WTC11 (cell line): ENCODE measurements around the gene TMEM215. TPM values are rescaled to one million over a fixed set of nuclear protein-coding genes. Genes with fewer than 3 reads are reported as not detected.

Experiments
- ATAC-seq: fragments of 200-7000 bp; cut with Tn5 transposase; 2 replicates; pipeline ENCODE4 v1.10.0; 2021; ENCODE audit warnings: mild to moderate bottlenecking, moderate library complexity
- Bru-seq: library from RNA; stranded (reverse); fragments of 400-500 nt; gene quantifications from one replicate; lab custom pipeline; 2021; lab: Mats Ljungman, UMichigan
- CTCF ChIA-PET: fragments of 300-600 bp; sonication (Branson Sonifier 250); formaldehyde crosslinking; loops from one replicate; lab custom pipeline; 2021; ENCODE audit warnings: antibody characterized with exemption; lab: Charles Lee
- POLR2A ChIA-PET: fragments of 350-600 bp; sonication (Branson Sonifier 250); formaldehyde crosslinking; loops from one replicate; lab custom pipeline; 2021; ENCODE audit warnings: antibody characterized with exemption; lab: Charles Lee
- DNase-seq: peaks from one replicate; pipeline ENCODE4 v3.0.0; 2021; ENCODE audit warnings: low spot score
- H3K27ac Mint-ChIP-seq: 2 replicates; pipeline ENCODE4 v1.8.0; 2021; ENCODE audit warnings: mixed read lengths
- H3K27me3 Mint-ChIP-seq: 2 replicates; pipeline ENCODE4 v1.8.0; 2021; ENCODE audit warnings: low read depth, mild to moderate bottlenecking, moderate library complexity, mixed read lengths
- H3K36me3 Mint-ChIP-seq: 2 replicates; pipeline ENCODE4 v1.8.0; 2021; ENCODE audit warnings: mixed read lengths
- H3K4me1 Mint-ChIP-seq: 2 replicates; pipeline ENCODE4 v1.8.0; 2022; ENCODE audit warnings: mixed read lengths
- H3K4me3 Mint-ChIP-seq: 2 replicates; pipeline ENCODE4 v1.8.0; 2021; ENCODE audit warnings: mild to moderate bottlenecking, moderate library complexity, mixed read lengths
- H3K9me3 Mint-ChIP-seq: 2 replicates; pipeline ENCODE4 v1.8.0; 2021; ENCODE audit warnings: mixed read lengths
- CBFB ChIP-seq: sonication (generic); formaldehyde crosslinking; IDR thresholded peaks from 2 replicates; pipeline ENCODE4 v1.8.1; 2022; ENCODE audit warnings: mild to moderate bottlenecking, low read depth, missing genetic modification reagents
- EMX1 ChIP-seq: fragments of 250-450 bp; sonication (Bioruptor Pico); IDR thresholded peaks from 2 replicates; pipeline ENCODE4 v1.8.0; 2021; ENCODE audit warnings: mild to moderate bottlenecking
- KAT7 ChIP-seq: sonication (generic); formaldehyde crosslinking; IDR thresholded peaks from 2 replicates; pipeline ENCODE4 v1.8.1; 2023; ENCODE audit warnings: missing genetic modification reagents, mild to moderate bottlenecking, borderline replicate concordance
- TEAD4 ChIP-seq: sonication (generic); formaldehyde crosslinking; IDR thresholded peaks from 2 replicates; pipeline ENCODE4 v1.8.0; 2022; ENCODE audit warnings: mild to moderate bottlenecking, missing genetic modification reagents
- ZBTB21 ChIP-seq: sonication (generic); formaldehyde crosslinking; IDR thresholded peaks from 2 replicates; pipeline ENCODE4 v1.8.1; 2023; ENCODE audit warnings: mild to moderate bottlenecking, missing genetic modification reagents, borderline replicate concordance
- ZNF423 ChIP-seq: fragments of 250-450 bp; sonication (Bioruptor Pico); IDR thresholded peaks from 2 replicates; pipeline ENCODE4 v2.1.2; 2022; ENCODE audit warnings: mild to moderate bottlenecking, moderate library complexity
- ZNF512 ChIP-seq: sonication (generic); formaldehyde crosslinking; IDR thresholded peaks from 2 replicates; pipeline ENCODE4 v1.8.1; 2022; ENCODE audit warnings: missing genetic modification reagents, borderline replicate concordance
- long read RNA-seq, 3 experiments: library from RNA in 1 of 3; library from capped mRNA in 1 of 3; library from polyadenylated mRNA in 1 of 3; unstranded in 2 of 3; stranded (forward) in 1 of 3; transcript quantifications; one replicate each; pipeline ENCODE4 v2.0.0, GENCODE V29; 2021
- total RNA-seq: library from RNA; stranded (reverse); gene quantifications from 3 replicates; pipeline ENCODE4 v1.2.3, GENCODE V29; 2021
- TF ChIP-seq, protein P1 (sequence below): sonication (generic); formaldehyde crosslinking; IDR thresholded peaks from 2 replicates; pipeline ENCODE4 v1.8.1; 2023; ENCODE audit warnings: mild to moderate bottlenecking, moderate library complexity, missing genetic modification reagents
- TF ChIP-seq, protein P2 (sequence below): sonication (generic); formaldehyde crosslinking; IDR thresholded peaks from 2 replicates; pipeline ENCODE4 v1.8.1; 2023; ENCODE audit warnings: mild to moderate bottlenecking, missing genetic modification reagents, borderline replicate concordance
- TF ChIP-seq, protein P3 (sequence below): fragments of 250-450 bp; sonication (Bioruptor Pico); IDR thresholded peaks from 2 replicates; pipeline ENCODE4 v1.9.0; 2021; ENCODE audit warnings: mild to moderate bottlenecking, borderline replicate concordance
- TF ChIP-seq, protein P4 (sequence below): sonication (generic); formaldehyde crosslinking; IDR thresholded peaks from 2 replicates; pipeline ENCODE4 v1.8.0; 2023; ENCODE audit warnings: missing genetic modification reagents, mild to moderate bottlenecking, borderline replicate concordance
- TF ChIP-seq, protein P5 (sequence below): sonication (generic); formaldehyde crosslinking; IDR thresholded peaks from 2 replicates; pipeline ENCODE4 v1.8.1; 2023; ENCODE audit warnings: mild to moderate bottlenecking, missing genetic modification reagents
- TF ChIP-seq, protein P6 (sequence below): sonication (generic); formaldehyde crosslinking; IDR thresholded peaks from 2 replicates; pipeline ENCODE4 v1.8.0; 2022; ENCODE audit warnings: mild to moderate bottlenecking, missing genetic modification reagents

The TMEM215 gene
- 0.21 to 0.34 TPM (median 0.31 TPM) in 3 replicates for total RNA-seq
- Bru-seq, nascent RNA: percentile 19 among the genes with signal in this experiment
- long read RNA-seq, experiment 1, partial matches to known transcripts: 0 of 1 reads
- long read RNA-seq, experiment 1, other reads (novel, unspliced or antisense): 0 of 1 reads
- long read RNA-seq, experiment 2, partial matches to known transcripts: 0 of 1 reads
- long read RNA-seq, experiment 2, other reads (novel, unspliced or antisense): 1 of 1 reads
- long read RNA-seq, experiment 3, partial matches to known transcripts: 0 of 1 reads
- long read RNA-seq, experiment 3, other reads (novel, unspliced or antisense): 0 of 1 reads

GRCh38 chr9:32783168-32783891 lies at the start of gene TMEM215:
TMEM215 (plus strand) TSS chr9:32783540; CDS start chr9:32784184, 644 bp downstream.
- CTCF ChIA-PET: interaction anchor here (0.6 to 2.4 kb wide), 9 partner anchors 33 to 404 kb away, joined by 3 to 12 read pairs (median 5); no protein-coding TSS in a partner anchor
- H3K36me3 Mint-ChIP-seq: no peaks in the 10 kb centered on the region
- TF ChIP-seq TEAD4 (CRISPR knock-in tag): 0 out of 2 replicates have a peak, but pooled peaks have one; percentile 24
- TF ChIP-seq, protein P1, sequence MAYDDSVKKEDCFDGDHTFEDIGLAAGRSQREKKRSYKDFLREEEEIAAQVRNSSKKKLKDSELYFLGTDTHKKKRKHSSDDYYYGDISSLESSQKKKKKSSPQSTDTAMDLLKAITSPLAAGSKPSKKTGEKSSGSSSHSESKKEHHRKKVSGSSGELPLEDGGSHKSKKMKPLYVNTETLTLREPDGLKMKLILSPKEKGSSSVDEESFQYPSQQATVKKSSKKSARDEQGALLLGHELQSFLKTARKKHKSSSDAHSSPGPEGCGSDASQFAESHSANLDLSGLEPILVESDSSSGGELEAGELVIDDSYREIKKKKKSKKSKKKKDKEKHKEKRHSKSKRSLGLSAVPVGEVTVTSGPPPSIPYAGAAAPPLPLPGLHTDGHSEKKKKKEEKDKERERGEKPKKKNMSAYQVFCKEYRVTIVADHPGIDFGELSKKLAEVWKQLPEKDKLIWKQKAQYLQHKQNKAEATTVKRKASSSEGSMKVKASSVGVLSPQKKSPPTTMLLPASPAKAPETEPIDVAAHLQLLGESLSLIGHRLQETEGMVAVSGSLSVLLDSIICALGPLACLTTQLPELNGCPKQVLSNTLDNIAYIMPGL (CRISPR knock-in tag): peak; percentile 93
- TF ChIP-seq ZBTB21 (CRISPR knock-in tag): no peak
- TF ChIP-seq CBFB: peak; percentile 25; the same call in 1 of the 2 replicates
- no peak for TF ChIP-seq EMX1 (CRISPR knock-in tag)
- TF ChIP-seq, protein P2, sequence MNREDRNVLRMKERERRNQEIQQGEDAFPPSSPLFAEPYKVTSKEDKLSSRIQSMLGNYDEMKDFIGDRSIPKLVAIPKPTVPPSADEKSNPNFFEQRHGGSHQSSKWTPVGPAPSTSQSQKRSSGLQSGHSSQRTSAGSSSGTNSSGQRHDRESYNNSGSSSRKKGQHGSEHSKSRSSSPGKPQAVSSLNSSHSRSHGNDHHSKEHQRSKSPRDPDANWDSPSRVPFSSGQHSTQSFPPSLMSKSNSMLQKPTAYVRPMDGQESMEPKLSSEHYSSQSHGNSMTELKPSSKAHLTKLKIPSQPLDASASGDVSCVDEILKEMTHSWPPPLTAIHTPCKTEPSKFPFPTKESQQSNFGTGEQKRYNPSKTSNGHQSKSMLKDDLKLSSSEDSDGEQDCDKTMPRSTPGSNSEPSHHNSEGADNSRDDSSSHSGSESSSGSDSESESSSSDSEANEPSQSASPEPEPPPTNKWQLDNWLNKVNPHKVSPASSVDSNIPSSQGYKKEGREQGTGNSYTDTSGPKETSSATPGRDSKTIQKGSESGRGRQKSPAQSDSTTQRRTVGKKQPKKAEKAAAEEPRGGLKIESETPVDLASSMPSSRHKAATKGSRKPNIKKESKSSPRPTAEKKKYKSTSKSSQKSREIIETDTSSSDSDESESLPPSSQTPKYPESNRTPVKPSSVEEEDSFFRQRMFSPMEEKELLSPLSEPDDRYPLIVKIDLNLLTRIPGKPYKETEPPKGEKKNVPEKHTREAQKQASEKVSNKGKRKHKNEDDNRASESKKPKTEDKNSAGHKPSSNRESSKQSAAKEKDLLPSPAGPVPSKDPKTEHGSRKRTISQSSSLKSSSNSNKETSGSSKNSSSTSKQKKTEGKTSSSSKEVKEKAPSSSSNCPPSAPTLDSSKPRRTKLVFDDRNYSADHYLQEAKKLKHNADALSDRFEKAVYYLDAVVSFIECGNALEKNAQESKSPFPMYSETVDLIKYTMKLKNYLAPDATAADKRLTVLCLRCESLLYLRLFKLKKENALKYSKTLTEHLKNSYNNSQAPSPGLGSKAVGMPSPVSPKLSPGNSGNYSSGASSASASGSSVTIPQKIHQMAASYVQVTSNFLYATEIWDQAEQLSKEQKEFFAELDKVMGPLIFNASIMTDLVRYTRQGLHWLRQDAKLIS: no peak
- TF ChIP-seq, protein P3, sequence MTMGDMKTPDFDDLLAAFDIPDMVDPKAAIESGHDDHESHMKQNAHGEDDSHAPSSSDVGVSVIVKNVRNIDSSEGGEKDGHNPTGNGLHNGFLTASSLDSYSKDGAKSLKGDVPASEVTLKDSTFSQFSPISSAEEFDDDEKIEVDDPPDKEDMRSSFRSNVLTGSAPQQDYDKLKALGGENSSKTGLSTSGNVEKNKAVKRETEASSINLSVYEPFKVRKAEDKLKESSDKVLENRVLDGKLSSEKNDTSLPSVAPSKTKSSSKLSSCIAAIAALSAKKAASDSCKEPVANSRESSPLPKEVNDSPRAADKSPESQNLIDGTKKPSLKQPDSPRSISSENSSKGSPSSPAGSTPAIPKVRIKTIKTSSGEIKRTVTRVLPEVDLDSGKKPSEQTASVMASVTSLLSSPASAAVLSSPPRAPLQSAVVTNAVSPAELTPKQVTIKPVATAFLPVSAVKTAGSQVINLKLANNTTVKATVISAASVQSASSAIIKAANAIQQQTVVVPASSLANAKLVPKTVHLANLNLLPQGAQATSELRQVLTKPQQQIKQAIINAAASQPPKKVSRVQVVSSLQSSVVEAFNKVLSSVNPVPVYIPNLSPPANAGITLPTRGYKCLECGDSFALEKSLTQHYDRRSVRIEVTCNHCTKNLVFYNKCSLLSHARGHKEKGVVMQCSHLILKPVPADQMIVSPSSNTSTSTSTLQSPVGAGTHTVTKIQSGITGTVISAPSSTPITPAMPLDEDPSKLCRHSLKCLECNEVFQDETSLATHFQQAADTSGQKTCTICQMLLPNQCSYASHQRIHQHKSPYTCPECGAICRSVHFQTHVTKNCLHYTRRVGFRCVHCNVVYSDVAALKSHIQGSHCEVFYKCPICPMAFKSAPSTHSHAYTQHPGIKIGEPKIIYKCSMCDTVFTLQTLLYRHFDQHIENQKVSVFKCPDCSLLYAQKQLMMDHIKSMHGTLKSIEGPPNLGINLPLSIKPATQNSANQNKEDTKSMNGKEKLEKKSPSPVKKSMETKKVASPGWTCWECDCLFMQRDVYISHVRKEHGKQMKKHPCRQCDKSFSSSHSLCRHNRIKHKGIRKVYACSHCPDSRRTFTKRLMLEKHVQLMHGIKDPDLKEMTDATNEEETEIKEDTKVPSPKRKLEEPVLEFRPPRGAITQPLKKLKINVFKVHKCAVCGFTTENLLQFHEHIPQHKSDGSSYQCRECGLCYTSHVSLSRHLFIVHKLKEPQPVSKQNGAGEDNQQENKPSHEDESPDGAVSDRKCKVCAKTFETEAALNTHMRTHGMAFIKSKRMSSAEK (CRISPR knock-in tag): no peak
- TF ChIP-seq, protein P4, sequence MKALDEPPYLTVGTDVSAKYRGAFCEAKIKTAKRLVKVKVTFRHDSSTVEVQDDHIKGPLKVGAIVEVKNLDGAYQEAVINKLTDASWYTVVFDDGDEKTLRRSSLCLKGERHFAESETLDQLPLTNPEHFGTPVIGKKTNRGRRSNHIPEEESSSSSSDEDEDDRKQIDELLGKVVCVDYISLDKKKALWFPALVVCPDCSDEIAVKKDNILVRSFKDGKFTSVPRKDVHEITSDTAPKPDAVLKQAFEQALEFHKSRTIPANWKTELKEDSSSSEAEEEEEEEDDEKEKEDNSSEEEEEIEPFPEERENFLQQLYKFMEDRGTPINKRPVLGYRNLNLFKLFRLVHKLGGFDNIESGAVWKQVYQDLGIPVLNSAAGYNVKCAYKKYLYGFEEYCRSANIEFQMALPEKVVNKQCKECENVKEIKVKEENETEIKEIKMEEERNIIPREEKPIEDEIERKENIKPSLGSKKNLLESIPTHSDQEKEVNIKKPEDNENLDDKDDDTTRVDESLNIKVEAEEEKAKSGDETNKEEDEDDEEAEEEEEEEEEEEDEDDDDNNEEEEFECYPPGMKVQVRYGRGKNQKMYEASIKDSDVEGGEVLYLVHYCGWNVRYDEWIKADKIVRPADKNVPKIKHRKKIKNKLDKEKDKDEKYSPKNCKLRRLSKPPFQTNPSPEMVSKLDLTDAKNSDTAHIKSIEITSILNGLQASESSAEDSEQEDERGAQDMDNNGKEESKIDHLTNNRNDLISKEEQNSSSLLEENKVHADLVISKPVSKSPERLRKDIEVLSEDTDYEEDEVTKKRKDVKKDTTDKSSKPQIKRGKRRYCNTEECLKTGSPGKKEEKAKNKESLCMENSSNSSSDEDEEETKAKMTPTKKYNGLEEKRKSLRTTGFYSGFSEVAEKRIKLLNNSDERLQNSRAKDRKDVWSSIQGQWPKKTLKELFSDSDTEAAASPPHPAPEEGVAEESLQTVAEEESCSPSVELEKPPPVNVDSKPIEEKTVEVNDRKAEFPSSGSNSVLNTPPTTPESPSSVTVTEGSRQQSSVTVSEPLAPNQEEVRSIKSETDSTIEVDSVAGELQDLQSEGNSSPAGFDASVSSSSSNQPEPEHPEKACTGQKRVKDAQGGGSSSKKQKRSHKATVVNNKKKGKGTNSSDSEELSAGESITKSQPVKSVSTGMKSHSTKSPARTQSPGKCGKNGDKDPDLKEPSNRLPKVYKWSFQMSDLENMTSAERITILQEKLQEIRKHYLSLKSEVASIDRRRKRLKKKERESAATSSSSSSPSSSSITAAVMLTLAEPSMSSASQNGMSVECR: 0 out of 2 replicates have a peak, but pooled peaks have one; percentile 56
- TF ChIP-seq KAT7 (CRISPR knock-in tag): peak; percentile 69; the same call in 1 of the 2 replicates
- TF ChIP-seq, protein P5, sequence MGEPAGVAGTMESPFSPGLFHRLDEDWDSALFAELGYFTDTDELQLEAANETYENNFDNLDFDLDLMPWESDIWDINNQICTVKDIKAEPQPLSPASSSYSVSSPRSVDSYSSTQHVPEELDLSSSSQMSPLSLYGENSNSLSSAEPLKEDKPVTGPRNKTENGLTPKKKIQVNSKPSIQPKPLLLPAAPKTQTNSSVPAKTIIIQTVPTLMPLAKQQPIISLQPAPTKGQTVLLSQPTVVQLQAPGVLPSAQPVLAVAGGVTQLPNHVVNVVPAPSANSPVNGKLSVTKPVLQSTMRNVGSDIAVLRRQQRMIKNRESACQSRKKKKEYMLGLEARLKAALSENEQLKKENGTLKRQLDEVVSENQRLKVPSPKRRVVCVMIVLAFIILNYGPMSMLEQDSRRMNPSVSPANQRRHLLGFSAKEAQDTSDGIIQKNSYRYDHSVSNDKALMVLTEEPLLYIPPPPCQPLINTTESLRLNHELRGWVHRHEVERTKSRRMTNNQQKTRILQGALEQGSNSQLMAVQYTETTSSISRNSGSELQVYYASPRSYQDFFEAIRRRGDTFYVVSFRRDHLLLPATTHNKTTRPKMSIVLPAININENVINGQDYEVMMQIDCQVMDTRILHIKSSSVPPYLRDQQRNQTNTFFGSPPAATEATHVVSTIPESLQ (CRISPR knock-in tag): no peak
- TF ChIP-seq, protein P6, sequence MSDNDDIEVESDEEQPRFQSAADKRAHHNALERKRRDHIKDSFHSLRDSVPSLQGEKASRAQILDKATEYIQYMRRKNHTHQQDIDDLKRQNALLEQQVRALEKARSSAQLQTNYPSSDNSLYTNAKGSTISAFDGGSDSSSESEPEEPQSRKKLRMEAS (CRISPR knock-in tag): peak; percentile 83
- peak; percentile 13; the same call in 1 of the 2 replicates for TF ChIP-seq ZNF423
- TF ChIP-seq ZNF512 (CRISPR knock-in tag): peak; percentile 82; the same call in 1 of the 2 replicates

More at GRCh38 chr9:32783168-32783891, at the start of gene TMEM215:
- POLR2A ChIA-PET: no interaction called here
- Mint-ChIP-seq H3K9me3 (no peaks in the 10 kb centered on the region), H3K4me3 (peak within 1 kb of the TSS; percentile 74), H3K27me3 (peaks cover 99% of the 10 kb centered on the region), H3K27ac (no peak within 1 kb of the TSS), H3K4me1 (peaks cover 6% of the 10 kb centered on the region)
- DNase-seq (peak; percentile 84), ATAC-seq (peak; percentile 84)
